Measurements from ENCODE around the gene CDH4. TPM values are rescaled to one million over a fixed set of nuclear protein-coding genes. Genes with fewer than 3 reads are reported as not detected.

The CDH4 gene
- polyA plus RNA-seq, 1 donor (not counting 4 experiments of a cell fraction or from before 2014, with no cell fraction given): 2.2 TPM

DNA sequence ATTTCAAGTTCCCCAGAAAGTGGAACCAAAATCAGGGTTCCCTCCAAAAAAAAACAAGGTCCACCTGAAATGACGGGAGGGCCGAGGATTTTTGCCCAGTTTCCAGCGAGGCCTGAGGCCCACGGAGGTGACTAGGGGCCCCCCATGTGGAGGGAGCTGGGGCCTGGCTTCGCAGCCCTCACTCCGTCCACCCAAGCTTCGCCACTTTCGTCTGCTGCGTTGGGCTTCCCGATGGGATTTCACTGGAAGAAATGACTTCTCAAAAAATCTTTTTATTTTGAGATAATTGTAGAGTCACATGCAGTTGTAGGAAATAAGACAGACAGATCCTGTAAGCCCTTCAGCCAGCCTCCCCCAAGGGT is 605.3 kb downstream of the CDH4 start:
- H3K4me1 ChIP-seq (ENCODE audit: control insufficient read depth, extremely low read depth, insufficient read depth, low read length): no peaks in the 10 kb centered on the region
- H3K4me3 ChIP-seq (ENCODE audit: control insufficient read depth in 2 of 3, extremely low read depth in 1 of 3, insufficient read depth in 2 of 3, low read depth in 1 of 3, low read length in 3 of 3): no peak overlapping the region
- H3K9me3 ChIP-seq (ENCODE audit: control insufficient read depth, low read depth, low read length): no peaks in the 10 kb centered on the region
- TF ChIP-seq EZH2 (IDR thresholded peaks at IDR 0.05; ENCODE audit: low read length) (no peak), CTCF (optimal IDR thresholded peaks at IDR 0.05 in 1 of 3, IDR thresholded peaks at IDR 0.05 in 1 of 3, conservative IDR thresholded peaks at IDR 0.05 in 1 of 3; ENCODE audit: extremely low read depth in 1 of 3, insufficient read depth in 2 of 3, low read length in 3 of 3) (no peak)
- FAIRE-seq: no peak
- H3K79me2 ChIP-seq (ENCODE audit: control insufficient read depth, insufficient read depth, low read length): no peaks in the 10 kb centered on the region
- no peak overlapping the region for H3K4me2 ChIP-seq (ENCODE audit: control insufficient read depth, extremely low read depth, insufficient read depth, low read depth, low read length)
- no peak overlapping the region for H3K9ac ChIP-seq (ENCODE audit: control insufficient read depth, extremely low read depth, insufficient read depth, low read length)
- no peaks in the 10 kb centered on the region for H3K36me3 ChIP-seq (ENCODE audit: control insufficient read depth in 2 of 2, extremely low read depth in 1 of 2, insufficient read depth in 2 of 2, low read length in 2 of 2)
- no peaks in the 10 kb centered on the region for H3K9me1 ChIP-seq (ENCODE audit: control insufficient read depth, extremely low read depth, insufficient read depth, low read length)
- dilution Hi-C loops (cut with MboI; ENCODE audit: extremely low pct_ligation_motif_present, low sequenced_read_pairs): no loop called here
- no peak overlapping the region for H2AFZ ChIP-seq (ENCODE audit: control insufficient read depth, low read length)
- no peak for DNase-seq (ENCODE audit: low read depth, low spot score)
- H4K20me1 ChIP-seq (ENCODE audit: control insufficient read depth, extremely low read depth, insufficient read depth, low read length): no peaks in the 10 kb centered on the region
- no peaks in the 10 kb centered on the region for H3K27me3 ChIP-seq (ENCODE audit: control insufficient read depth, extremely low read depth, insufficient read depth, low read length)
- no peak overlapping the region for H3K27ac ChIP-seq (ENCODE audit: control insufficient read depth, insufficient read depth, low read length)

- Histone ChIP-seq H3K9me3 (ENCODE audit: control insufficient read depth, low read depth, low read length) (no peaks in the 10 kb centered on the region), H3K36me3 (ENCODE audit: control insufficient read depth in 2 of 2, extremely low read depth in 1 of 2, insufficient read depth in 2 of 2, low read length in 2 of 2) (no peaks in the 10 kb centered on the region), H3K4me3 (ENCODE audit: control insufficient read depth in 2 of 3, extremely low read depth in 1 of 3, insufficient read depth in 2 of 3, low read depth in 1 of 3, low read length in 3 of 3) (no peak overlapping the region), H3K9ac (ENCODE audit: control insufficient read depth, extremely low read depth, insufficient read depth, low read length) (no peak overlapping the region), H3K27ac (ENCODE audit: control insufficient read depth, insufficient read depth, low read length) (no peak overlapping the region), H3K79me2 (ENCODE audit: control insufficient read depth, insufficient read depth, low read length) (no peaks in the 10 kb centered on the region), H3K9me1 (ENCODE audit: control insufficient read depth, extremely low read depth, insufficient read depth, low read length) (no peaks in the 10 kb centered on the region), H3K4me2 (ENCODE audit: control insufficient read depth, extremely low read depth, insufficient read depth, low read depth, low read length) (no peak overlapping the region), H4K20me1 (ENCODE audit: control insufficient read depth, extremely low read depth, insufficient read depth, low read length) (no peaks in the 10 kb centered on the region), H3K27me3 (ENCODE audit: control insufficient read depth, extremely low read depth, insufficient read depth, low read length) (no peaks in the 10 kb centered on the region), H2AFZ (ENCODE audit: control insufficient read depth, low read length) (no peak overlapping the region), H3K4me1 (ENCODE audit: control insufficient read depth, extremely low read depth, insufficient read depth, low read length) (no peaks in the 10 kb centered on the region)
- DNase-seq (ENCODE audit: low read depth, low spot score) (no peak), FAIRE-seq (no peak)
- dilution Hi-C loops (cut with MboI; ENCODE audit: extremely low pct_ligation_motif_present, low sequenced_read_pairs): no loop called here
- TF ChIP-seq EZH2 (IDR thresholded peaks at IDR 0.05; ENCODE audit: low read length) (no peak), CTCF (optimal IDR thresholded peaks at IDR 0.05 in 1 of 3, IDR thresholded peaks at IDR 0.05 in 1 of 3, conservative IDR thresholded peaks at IDR 0.05 in 1 of 3; ENCODE audit: extremely low read depth in 1 of 3, insufficient read depth in 2 of 3, low read length in 3 of 3) (no peak)
These were observed 605.8 kb downstream of the CDH4 start for GRCh38 chr20:61857884-61858283.

Data from keratinocyte (primary cell).